Measurements from ENCODE around the gene SIRT7.

DNA sequence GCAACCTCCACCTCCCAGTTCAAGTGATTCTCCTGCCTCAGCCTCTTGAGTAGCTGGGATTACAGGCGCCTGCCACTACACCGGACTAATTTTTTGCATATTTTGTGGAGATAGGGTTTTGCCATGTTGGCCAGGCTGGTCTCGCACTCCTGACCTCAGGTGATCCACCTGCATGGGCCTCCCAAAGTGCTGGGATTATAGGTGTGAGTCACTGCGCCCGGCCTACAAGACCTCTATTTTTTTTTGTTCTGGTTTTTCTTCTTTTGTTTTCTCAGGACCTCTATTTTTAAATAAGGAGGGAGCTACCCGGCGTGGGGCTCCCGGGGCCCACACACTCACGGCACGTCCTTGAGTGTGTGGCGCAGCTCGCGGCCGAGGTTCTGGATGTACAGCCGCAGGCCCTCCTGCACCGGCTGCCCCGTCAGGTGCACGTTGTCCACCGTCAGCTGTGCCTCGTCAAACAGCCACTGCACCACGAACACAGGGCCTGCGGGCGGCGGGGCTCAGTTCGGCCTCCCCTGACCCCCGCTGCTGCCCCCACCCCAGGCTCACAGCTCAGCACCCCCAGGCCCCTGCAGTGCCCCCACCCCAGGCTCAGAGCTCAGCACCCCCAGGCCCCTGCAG lies 37.2 kb upstream of the SIRT7 start:
- no peak for TF ChIP-seq POLR2AphosphoS5 (IDR thresholded peaks at IDR 0.05)
- TF ChIP-seq, protein P1, sequence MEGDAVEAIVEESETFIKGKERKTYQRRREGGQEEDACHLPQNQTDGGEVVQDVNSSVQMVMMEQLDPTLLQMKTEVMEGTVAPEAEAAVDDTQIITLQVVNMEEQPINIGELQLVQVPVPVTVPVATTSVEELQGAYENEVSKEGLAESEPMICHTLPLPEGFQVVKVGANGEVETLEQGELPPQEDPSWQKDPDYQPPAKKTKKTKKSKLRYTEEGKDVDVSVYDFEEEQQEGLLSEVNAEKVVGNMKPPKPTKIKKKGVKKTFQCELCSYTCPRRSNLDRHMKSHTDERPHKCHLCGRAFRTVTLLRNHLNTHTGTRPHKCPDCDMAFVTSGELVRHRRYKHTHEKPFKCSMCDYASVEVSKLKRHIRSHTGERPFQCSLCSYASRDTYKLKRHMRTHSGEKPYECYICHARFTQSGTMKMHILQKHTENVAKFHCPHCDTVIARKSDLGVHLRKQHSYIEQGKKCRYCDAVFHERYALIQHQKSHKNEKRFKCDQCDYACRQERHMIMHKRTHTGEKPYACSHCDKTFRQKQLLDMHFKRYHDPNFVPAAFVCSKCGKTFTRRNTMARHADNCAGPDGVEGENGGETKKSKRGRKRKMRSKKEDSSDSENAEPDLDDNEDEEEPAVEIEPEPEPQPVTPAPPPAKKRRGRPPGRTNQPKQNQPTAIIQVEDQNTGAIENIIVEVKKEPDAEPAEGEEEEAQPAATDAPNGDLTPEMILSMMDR (IDR thresholded peaks at IDR 0.05) = no peak
- no peak for TF ChIP-seq POLR2A (IDR thresholded peaks at IDR 0.05)
- no peak for TF ChIP-seq EP300 (IDR thresholded peaks at IDR 0.05)
